Endothelial cell (in vitro differentiated cells): ENCODE results near the gene CCDC149. TPM values are rescaled to one million over a fixed set of nuclear protein-coding genes. Genes with fewer than 3 reads are reported as not detected.

Experiments
- DNase-seq: peaks from one replicate; pipeline ENCODE4 v3.0.0; 2021; ENCODE audit warnings: low spot score
- H3K27ac Mint-ChIP-seq: one replicate; pipeline ENCODE4 v1.8.0; 2021; ENCODE audit warnings: mixed read lengths, inconsistent platforms; ENCODE audit not compliant: unreplicated experiment
- H3K27me3 Mint-ChIP-seq: one replicate; pipeline ENCODE4 v1.8.0; 2021; ENCODE audit warnings: mild to moderate bottlenecking, moderate library complexity, mixed read lengths, inconsistent platforms; ENCODE audit not compliant: unreplicated experiment
- H3K36me3 Mint-ChIP-seq: one replicate; pipeline ENCODE4 v1.8.0; 2021; ENCODE audit warnings: mild to moderate bottlenecking, low read depth, mixed read lengths, inconsistent platforms; ENCODE audit not compliant: unreplicated experiment
- H3K4me1 Mint-ChIP-seq: one replicate; pipeline ENCODE4 v1.8.0; 2021; ENCODE audit warnings: mild to moderate bottlenecking, mixed read lengths, inconsistent platforms; ENCODE audit not compliant: unreplicated experiment
- H3K4me3 Mint-ChIP-seq: one replicate; pipeline ENCODE4 v1.8.0; 2021; ENCODE audit warnings: mild to moderate bottlenecking, mixed read lengths, inconsistent platforms; ENCODE audit not compliant: unreplicated experiment
- H3K9me3 Mint-ChIP-seq: one replicate; pipeline ENCODE4 v1.8.0; 2021; ENCODE audit warnings: mixed read lengths, inconsistent platforms; ENCODE audit not compliant: unreplicated experiment
- total RNA-seq: library from RNA; stranded (reverse); fragmentation: NEBNext Ultra II Directional; extraction: Animal tissue kit (Norgen Biotek cat#: 25700); gene quantifications from one replicate; pipeline ENCODE4 v1.2.1, GENCODE V29; 2021; ENCODE audit not compliant: unreplicated experiment
- TF ChIP-seq, protein P1 (sequence below): fragments of 200-600 bp; sonication (generic); IDR thresholded peaks from one replicate; pipeline ENCODE4 v1.5.0; 2021; ENCODE audit warnings: antibody characterized with exemption; ENCODE audit not compliant: unreplicated experiment

CCDC149 gene
- total RNA-seq, 1 donor from 2014 or later, result 4.0 TPM

DNA sequence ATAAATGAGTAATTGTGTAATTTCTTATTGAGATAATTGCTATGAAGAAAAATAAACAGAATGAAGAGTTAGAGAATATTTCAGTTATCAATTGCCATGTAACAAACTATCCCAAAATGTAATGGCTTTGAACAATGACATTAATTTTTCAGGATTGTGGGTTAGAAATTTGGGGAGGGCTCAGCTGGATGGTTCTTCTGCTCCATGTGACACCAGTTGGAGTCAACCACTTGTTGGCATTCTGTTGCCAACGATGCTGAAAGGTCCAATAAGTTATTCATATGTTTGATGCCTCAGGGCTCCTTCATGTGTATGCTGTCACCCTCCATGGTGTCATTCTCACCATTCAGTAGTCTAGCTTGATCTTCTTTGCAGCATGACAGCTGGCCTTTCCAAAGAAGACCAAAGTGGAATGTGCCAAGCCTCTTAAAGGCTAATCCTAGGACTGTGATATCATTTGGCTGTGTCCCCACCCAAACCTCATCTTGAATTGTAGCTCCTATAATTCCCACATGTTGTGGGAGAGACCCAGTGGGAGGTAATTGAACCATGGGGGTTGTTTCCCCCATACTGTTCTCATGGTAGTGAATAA, 20.9 kb upstream of the CCDC149 start:
- TF ChIP-seq, protein P1, sequence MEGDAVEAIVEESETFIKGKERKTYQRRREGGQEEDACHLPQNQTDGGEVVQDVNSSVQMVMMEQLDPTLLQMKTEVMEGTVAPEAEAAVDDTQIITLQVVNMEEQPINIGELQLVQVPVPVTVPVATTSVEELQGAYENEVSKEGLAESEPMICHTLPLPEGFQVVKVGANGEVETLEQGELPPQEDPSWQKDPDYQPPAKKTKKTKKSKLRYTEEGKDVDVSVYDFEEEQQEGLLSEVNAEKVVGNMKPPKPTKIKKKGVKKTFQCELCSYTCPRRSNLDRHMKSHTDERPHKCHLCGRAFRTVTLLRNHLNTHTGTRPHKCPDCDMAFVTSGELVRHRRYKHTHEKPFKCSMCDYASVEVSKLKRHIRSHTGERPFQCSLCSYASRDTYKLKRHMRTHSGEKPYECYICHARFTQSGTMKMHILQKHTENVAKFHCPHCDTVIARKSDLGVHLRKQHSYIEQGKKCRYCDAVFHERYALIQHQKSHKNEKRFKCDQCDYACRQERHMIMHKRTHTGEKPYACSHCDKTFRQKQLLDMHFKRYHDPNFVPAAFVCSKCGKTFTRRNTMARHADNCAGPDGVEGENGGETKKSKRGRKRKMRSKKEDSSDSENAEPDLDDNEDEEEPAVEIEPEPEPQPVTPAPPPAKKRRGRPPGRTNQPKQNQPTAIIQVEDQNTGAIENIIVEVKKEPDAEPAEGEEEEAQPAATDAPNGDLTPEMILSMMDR, result no peak
- DNase-seq, result no peak
- Mint-ChIP-seq H3K36me3 (peaks cover 13% of the 10 kb centered on the region), H3K9me3 (peaks cover 12% of the 10 kb centered on the region), H3K27me3 (no peaks in the 10 kb centered on the region), H3K4me3 (no peak overlapping the region), H3K27ac (no peak overlapping the region), H3K4me1 (no peaks in the 10 kb centered on the region)

DNA sequence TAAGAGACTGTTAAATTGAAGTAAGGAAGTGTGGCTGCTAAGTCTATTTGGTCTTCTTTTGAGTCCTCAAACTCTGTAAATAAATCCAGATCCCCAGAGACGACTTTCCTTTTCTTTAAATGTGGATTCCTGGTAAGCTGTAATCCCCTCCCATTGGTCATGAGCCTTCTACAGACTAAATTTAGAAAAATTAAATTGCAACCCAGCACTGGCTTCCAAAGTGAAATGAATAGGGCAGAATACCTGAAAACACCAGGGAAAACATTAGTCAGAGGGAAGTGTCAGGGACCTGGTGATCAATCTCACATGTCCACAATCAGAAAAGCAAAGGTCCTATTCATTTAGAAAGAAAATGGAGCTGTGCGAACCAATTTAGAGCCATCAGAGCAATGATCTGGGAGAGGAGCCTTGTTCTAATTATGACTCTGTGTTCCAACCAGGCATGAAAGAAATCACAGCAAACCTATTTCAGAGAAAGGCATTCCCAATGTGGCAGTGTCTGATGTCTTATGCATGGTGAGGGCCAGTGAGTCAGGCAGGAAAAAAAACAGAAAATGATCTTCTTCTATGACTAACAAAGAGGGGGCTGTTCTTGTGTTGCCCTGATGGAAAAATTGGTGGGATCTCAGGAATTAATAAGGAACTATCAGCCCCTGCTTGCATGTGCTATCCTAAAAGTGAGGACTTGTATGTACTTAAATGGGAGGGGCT, 19.8 kb upstream of the CCDC149 start:
- no peak overlapping the region for H3K27ac Mint-ChIP-seq
- DNase-seq, result no peak
- peaks cover 9% of the 10 kb centered on the region for H3K36me3 Mint-ChIP-seq
- H3K9me3 Mint-ChIP-seq, result peaks cover 3% of the 10 kb centered on the region
- TF ChIP-seq, protein P1, result no peak
- H3K27me3 Mint-ChIP-seq, result no peaks in the 10 kb centered on the region
- H3K4me1 Mint-ChIP-seq, result no peaks in the 10 kb centered on the region
- no peak overlapping the region for H3K4me3 Mint-ChIP-seq

GRCh38 chr4:24930151-24930550, 17.3 kb upstream of the CCDC149 start:
- TF ChIP-seq, protein P1, result no peak
- Mint-ChIP-seq H3K4me3 (no peak overlapping the region), H3K9me3 (no peaks in the 10 kb centered on the region), H3K4me1 (no peaks in the 10 kb centered on the region), H3K36me3 (no peaks in the 10 kb centered on the region), H3K27me3 (no peaks in the 10 kb centered on the region), H3K27ac (no peak overlapping the region)
- no peak for DNase-seq

GRCh38 chr4:24928708-24929107, 15.9 kb upstream of the CCDC149 start:
- no peaks in the 10 kb centered on the region for H3K27me3 Mint-ChIP-seq
- no peak overlapping the region for H3K4me3 Mint-ChIP-seq
- no peaks in the 10 kb centered on the region for H3K36me3 Mint-ChIP-seq
- no peak overlapping the region for H3K27ac Mint-ChIP-seq
- no peak for DNase-seq
- H3K9me3 Mint-ChIP-seq, result no peaks in the 10 kb centered on the region
- no peaks in the 10 kb centered on the region for H3K4me1 Mint-ChIP-seq
- TF ChIP-seq, protein P1, result no peak

DNA sequence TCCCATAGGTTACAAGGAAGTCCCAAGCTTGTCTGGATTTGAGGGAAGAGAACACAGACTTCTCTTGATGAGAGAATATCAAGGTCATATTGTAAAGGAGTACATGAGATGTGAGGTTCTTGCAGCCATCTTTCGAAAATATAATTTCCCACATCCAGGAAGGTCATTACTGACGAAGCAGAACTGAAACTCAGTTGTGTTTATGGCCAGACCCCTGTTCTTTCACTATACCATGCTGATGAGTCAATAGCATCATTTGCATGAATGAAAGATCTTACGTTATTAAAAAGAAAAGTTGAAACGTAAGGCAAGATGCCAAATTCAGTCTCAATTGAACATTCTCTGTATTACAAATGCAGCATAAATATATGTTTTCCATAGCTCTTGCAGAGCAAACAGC, 14.2 kb upstream of the CCDC149 start:
- no peaks in the 10 kb centered on the region for H3K36me3 Mint-ChIP-seq
- no peak overlapping the region for H3K27ac Mint-ChIP-seq
- no peaks in the 10 kb centered on the region for H3K27me3 Mint-ChIP-seq
- no peak overlapping the region for H3K4me3 Mint-ChIP-seq
- H3K9me3 Mint-ChIP-seq, result no peaks in the 10 kb centered on the region
- TF ChIP-seq, protein P1, result no peak
- DNase-seq, result no peak
- H3K4me1 Mint-ChIP-seq, result no peaks in the 10 kb centered on the region
